ENCODE measurements around the gene BCR. TPM values are rescaled to one million over a fixed set of nuclear protein-coding genes. Genes with fewer than 3 reads are reported as not detected.

The BCR gene
- total RNA-seq, 6 donors from 2014 or later = 47.1 to 105 (median 68.6) TPM

DNA sequence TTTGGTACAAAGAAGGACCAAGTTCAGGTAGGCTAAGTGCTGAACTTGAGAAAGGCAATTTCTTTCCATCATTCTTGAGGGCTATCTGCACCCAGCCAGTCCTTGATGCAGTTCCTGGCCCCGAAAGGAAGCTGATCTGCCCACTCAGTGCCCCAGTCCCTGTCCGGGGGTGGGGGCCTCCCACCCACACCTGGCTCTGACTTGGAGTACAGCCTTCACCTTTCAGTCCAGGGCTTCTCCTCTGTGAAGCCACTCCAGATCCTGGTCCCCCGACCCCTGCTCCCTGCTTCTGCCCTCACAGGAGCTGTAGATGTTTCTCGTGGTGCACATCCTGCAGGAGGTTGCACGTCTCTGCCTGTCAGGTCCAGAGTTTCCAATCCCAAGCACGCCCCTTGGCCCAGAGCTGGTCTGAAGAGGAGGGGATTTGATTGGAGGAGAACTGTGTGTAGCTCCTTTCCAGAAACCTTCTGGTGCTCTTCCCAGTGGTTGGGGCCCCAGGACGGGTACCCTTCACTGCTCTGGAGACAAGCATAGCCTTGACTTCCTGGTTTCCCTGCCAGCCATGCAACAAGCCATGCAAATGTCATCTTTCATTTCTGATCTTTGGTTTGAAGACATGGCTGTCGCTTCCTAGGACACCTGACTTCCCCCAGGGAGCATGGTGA is 75.3 kb downstream of the BCR start:
- ATAC-seq (ENCODE audit: low FRiP score in 2 of 2) (no peak), DNase-seq (no peak)
- no peaks in the 10 kb centered on the region for H3K9me3 ChIP-seq
- H3K36me3 ChIP-seq = peaks cover 0 to 37% (median 19%) of the 10 kb centered on the region in 4 donors
- TF ChIP-seq POLR2AphosphoS5 (IDR thresholded peaks at IDR 0.05) = no peak
- TF ChIP-seq EP300 (IDR thresholded peaks at IDR 0.05) = no peak
- no peak for TF ChIP-seq POLR2A (IDR thresholded peaks at IDR 0.05)
- TF ChIP-seq, protein P1, sequence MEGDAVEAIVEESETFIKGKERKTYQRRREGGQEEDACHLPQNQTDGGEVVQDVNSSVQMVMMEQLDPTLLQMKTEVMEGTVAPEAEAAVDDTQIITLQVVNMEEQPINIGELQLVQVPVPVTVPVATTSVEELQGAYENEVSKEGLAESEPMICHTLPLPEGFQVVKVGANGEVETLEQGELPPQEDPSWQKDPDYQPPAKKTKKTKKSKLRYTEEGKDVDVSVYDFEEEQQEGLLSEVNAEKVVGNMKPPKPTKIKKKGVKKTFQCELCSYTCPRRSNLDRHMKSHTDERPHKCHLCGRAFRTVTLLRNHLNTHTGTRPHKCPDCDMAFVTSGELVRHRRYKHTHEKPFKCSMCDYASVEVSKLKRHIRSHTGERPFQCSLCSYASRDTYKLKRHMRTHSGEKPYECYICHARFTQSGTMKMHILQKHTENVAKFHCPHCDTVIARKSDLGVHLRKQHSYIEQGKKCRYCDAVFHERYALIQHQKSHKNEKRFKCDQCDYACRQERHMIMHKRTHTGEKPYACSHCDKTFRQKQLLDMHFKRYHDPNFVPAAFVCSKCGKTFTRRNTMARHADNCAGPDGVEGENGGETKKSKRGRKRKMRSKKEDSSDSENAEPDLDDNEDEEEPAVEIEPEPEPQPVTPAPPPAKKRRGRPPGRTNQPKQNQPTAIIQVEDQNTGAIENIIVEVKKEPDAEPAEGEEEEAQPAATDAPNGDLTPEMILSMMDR (IDR thresholded peaks at IDR 0.05) = no peak
- peak overlapping the region in 2 of 4 donors; percentile 41 to 82 for H3K27ac ChIP-seq
- H3K4me1 ChIP-seq = peaks cover 15 to 33% (median 20%) of the 10 kb centered on the region in 4 donors
- no peaks in the 10 kb centered on the region for H3K27me3 ChIP-seq
- WGBS, 2 donors = 86 to 87% methylated on average over 6 to 8 of the region's 8 CpGs
- no peak overlapping the region for H3K4me3 ChIP-seq

DNA sequence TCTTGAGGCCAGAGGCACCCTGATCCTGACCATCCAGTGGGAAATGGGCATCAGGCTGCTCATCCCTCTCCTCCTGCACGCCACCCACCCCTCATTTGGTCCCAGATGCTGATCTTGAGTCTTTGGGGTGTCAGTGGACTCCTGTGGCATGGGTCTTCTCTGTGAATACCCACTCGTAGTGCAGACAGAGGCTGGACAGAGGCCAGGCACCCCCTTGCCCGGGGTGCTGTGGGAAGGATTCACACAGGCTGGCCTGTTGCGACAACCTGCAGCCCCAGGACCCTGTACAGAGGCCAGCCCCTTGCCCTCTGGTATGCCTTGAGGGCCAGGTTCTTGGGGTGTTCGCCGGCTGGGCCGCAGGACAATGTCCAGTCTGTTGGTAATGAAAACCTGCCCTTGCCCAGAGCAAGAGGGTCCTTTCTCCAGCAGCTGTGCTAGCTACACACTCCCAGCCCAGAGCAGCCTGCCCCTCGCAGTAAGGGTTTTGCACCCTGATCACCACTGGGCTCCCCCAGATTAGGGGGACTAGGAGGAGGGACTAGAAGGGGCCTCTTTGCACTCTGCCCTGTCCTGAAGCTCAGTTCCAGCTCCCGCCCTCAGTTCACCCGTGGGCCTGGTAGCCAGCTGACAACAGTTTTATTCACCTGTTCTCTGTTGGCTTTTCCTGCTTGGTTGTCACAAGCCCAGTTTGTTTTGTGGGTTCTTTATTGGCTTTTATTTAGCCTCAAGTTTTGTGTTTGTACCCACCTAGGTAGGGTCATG is 76.0 kb downstream of the BCR start:
- no peak for DNase-seq
- no peaks in the 10 kb centered on the region for H3K9me3 ChIP-seq
- no peaks in the 10 kb centered on the region for H3K27me3 ChIP-seq
- peak overlapping the region; percentile 41 to 82 (median 54) for H3K27ac ChIP-seq
- H3K36me3 ChIP-seq = peaks cover 0 to 44% (median 24%) of the 10 kb centered on the region in 4 donors
- no peak overlapping the region for H3K4me3 ChIP-seq
- no peak for ATAC-seq (ENCODE audit: low FRiP score in 2 of 2)
- TF ChIP-seq EP300 (IDR thresholded peaks at IDR 0.05) (no peak), POLR2AphosphoS5 (IDR thresholded peaks at IDR 0.05) (no peak), POLR2A (IDR thresholded peaks at IDR 0.05) (no peak)
- TF ChIP-seq, protein P1 (IDR thresholded peaks at IDR 0.05) = no peak
- WGBS, 2 donors = 90 to 93% methylated on average over 4 to 8 of the region's 10 CpGs
- peaks cover 15 to 26% (median 20%) of the 10 kb centered on the region in 4 donors for H3K4me1 ChIP-seq

DNA sequence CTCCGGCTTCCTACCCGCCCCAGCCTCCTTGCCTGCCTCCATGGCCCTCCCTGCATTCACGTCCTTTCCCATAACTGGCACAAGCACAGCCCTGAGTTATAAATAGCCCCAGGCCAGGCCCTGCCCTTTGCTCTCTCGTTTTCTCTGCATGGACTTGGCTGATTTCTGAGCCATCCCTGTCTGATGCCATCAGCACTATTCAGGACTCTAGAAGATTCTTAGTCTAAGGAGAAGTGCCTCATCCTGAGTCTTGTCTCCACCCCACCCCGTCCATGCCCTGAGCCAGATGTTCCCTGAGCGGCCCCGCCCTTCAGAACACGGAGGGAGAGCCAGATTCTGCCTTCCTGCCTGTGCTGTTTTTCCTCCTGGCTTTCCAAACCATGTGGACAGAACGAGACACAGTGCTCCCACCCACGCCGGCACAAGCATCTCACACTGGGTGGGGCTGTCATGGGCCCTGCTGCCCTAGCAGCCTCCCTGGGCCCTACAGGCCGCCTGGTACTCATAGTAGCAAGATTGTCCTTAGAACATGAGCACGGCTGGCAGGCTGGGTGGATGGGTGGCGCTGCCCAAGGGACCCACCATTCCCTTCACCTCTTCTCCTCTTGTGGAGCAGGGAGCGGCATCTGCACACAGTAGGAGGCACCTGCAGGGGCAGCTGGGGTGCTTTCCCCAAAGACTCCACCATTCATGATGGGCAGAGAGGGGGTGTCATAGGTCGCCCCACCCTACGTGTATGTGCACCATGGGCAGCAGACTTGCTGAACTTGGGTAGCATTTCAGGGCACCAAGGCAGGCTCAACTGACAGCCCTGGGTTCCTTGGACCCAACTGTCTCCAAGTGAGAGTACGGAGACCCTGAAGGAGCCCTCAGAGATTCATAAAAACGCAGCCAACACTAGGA is 76.9 kb downstream of the BCR start:
- 42 to 64% methylated on average over 10 to 19 of the region's 19 CpGs for WGBS, 2 donors

DNA sequence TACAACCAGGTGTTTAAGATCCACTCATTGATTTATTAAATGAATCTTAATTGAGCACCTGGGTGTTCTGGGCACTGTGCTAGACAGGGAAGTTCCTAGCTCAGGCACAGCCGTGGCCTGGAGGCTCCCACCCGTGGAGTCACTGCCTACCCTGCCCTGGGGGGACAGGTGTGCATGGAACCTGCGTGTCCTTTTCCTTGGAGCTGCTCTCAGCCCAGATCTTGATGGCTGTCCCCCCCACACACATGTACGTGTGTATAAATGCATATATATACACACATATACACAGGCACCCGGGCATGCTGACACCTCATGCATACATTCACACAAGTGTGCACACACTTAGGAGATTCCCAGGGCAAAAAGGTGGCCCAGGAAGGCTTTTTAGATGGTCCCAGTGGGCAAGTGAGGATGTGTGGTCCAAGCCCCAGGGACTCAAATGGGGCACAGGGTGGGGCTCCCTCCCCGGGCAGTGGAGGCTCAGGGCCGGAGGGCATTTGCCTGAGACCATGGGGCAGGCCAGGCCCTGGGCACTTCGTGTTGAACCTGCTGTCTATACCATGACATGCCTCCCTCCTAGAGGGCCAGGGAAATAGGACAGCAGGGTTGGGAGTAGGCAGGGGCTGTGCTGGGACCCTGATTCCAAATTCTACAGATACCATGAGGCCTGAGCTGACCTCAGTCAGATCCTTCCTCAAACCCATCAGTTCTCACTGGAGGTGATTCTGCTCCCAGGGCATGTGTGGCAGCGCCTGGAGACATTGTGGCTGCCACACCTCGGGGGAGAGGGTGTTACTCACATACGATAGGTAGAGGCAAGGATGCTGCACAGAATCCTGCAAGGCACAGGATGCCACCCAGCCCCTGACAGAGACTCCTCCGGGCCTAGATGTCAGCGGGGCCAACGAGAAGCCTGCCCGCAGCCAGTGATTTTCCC is 77.8 kb downstream of the BCR start:
- Histone ChIP-seq H3K27me3 (no peaks in the 10 kb centered on the region), H3K4me3 (no peak overlapping the region), H3K4me1 (peaks cover 15 to 34% (median 20%) of the 10 kb centered on the region in 4 donors), H3K9me3 (no peaks in the 10 kb centered on the region), H3K27ac (peak overlapping the region in 2 of 4 donors; percentile 41 to 82), H3K36me3 (peaks cover 0 to 62% (median 35%) of the 10 kb centered on the region in 4 donors)
- ATAC-seq (ENCODE audit: low FRiP score in 2 of 2) (no peak), DNase-seq (no peak)
- TF ChIP-seq, protein P1 (IDR thresholded peaks at IDR 0.05) = no peak
- TF ChIP-seq EP300 (IDR thresholded peaks at IDR 0.05) = no peak
- TF ChIP-seq POLR2AphosphoS5 (IDR thresholded peaks at IDR 0.05) = no peak
- 84 to 91% methylated on average over 5 to 15 of the region's 15 CpGs for WGBS, 2 donors

More for the DNA sequence above, 76.9 kb downstream of the BCR start:
- Histone ChIP-seq H3K36me3 (peaks cover 0 to 53% (median 32%) of the 10 kb centered on the region in 4 donors), H3K9me3 (no peaks in the 10 kb centered on the region), H3K27me3 (no peaks in the 10 kb centered on the region), H3K4me1 (peaks cover 15 to 32% (median 20%) of the 10 kb centered on the region in 4 donors), H3K27ac (peak overlapping the region; percentile 41 to 82 (median 54)), H3K4me3 (no peak overlapping the region)
- ATAC-seq (ENCODE audit: low FRiP score in 2 of 2) (peak; percentile 55 to 91), DNase-seq (peak; percentile 36 to 65)
- TF ChIP-seq POLR2A (IDR thresholded peaks at IDR 0.05) (no peak), POLR2AphosphoS5 (IDR thresholded peaks at IDR 0.05) (peak in 1 of 2 donors; percentile 43)

Measured in upper lobe of left lung (tissue), 6 donors.